Skeletal muscle satellite cell (primary cell): ENCODE data around the gene COPA. TPM values are rescaled to one million over a fixed set of nuclear protein-coding genes. Genes with fewer than 3 reads are reported as not detected.

Source experiments
- H3K27me3 ChIP-seq: 2 replicates; pipeline ENCODE4 v1.7.0; 2013; ENCODE audit warnings: low read length; ENCODE audit not compliant: control insufficient read depth, insufficient read depth
- H3K36me3 ChIP-seq: 2 replicates; pipeline ENCODE4 v1.7.0; 2013; ENCODE audit warnings: mild to moderate bottlenecking, control low read depth, low read length; ENCODE audit not compliant: insufficient read depth
- H3K4me1 ChIP-seq: 2 replicates; pipeline ENCODE4 v1.7.0; 2013; ENCODE audit warnings: low read length; ENCODE audit not compliant: control insufficient read depth, insufficient read depth
- H3K4me2 ChIP-seq: 2 replicates; pipeline ENCODE4 v1.7.0; 2013; ENCODE audit warnings: mild to moderate bottlenecking, low read length
- H3K4me3 ChIP-seq: 2 replicates; pipeline ENCODE4 v1.7.0; 2013; ENCODE audit warnings: low read length
- H3K9ac ChIP-seq: 2 replicates; pipeline ENCODE4 v1.7.0; 2013; ENCODE audit warnings: mild to moderate bottlenecking, low read depth, low read length, moderate library complexity
- H3K9me3 ChIP-seq: replicated peaks from 2 replicates; pipeline ENCODE4 v1.7.0; 2013; ENCODE audit warnings: mild to moderate bottlenecking, control low read depth, low read length
- small RNA-seq: library from RNA; depleted of rRNA; stranded (forward); fragments of <200 nt; gene quantifications from one replicate; pipeline ENCODE3, GENCODE V24; 2012

The COPA gene

DNA sequence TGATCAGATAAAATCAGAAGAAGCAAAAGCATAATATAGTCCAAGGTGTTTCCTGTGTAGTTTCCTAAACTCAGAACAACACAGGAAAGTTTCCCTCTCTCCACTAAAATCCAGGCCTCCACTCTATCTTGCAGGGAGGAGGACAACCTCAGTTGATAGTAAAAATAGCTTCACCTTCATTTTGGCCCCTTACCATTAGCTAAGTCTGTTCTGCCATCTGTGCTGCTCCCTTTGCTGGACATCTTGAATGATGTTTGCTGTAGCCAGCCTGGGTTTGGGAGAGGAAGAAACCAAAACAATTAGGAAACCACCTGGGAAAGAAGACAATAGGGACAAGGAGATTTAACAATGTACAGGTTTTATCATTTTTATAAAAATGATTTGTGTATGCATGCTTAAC, 99.3 kb downstream of the COPA start:
- Histone ChIP-seq H3K4me1 (peaks cover 22% of the 10 kb centered on the region), H3K4me2 (no peak overlapping the region), H3K9me3 (no peaks in the 10 kb centered on the region)

DNA sequence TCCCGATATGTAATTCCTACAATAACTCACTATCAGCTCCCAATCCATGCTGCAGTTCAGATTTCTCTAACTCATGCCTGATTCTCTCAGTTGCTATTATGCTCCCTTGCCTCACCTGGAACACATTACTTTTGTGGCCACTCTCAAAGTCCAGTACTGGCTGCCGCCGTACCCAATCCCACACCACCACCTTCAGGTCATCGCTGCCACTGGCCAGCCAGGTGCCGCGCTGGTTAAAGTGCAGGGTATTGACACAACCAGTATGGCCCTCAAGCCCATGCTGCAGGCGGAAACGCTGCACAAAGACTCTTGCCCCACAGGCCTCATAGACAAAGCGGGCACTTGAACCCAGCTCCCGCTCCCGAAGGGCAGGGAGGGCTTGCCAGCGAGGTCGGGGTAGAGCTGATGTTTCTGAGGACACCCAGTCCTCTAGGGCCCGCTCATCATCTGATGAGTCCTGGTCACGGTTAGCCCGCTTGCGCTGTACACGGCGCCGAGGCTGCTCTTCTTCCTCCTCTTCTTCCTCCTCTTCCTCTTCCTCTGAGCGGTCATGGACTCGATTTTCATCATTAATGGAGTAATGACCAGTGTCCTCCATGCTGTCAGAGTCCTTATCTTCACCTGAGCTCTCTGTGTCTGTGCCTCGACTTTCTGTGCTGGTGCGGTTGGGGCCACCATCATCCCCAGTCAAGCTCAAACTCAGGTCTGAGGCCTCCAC, 103.3 kb downstream of the COPA start:
- H3K4me1 ChIP-seq: peaks cover 6% of the 10 kb centered on the region
- H3K9ac ChIP-seq: no peak overlapping the region

More for the DNA sequence above, 99.3 kb downstream of the COPA start:
- no peaks in the 10 kb centered on the region for H3K27me3 ChIP-seq
- H3K36me3 ChIP-seq: peaks cover 35% of the 10 kb centered on the region
- no peak overlapping the region for H3K9ac ChIP-seq
- H3K4me3 ChIP-seq: no peak overlapping the region

More for the DNA sequence above, 103.3 kb downstream of the COPA start:
- no peak overlapping the region for H3K4me3 ChIP-seq
- H3K27me3 ChIP-seq: no peaks in the 10 kb centered on the region
- H3K9me3 ChIP-seq: no peaks in the 10 kb centered on the region
- H3K4me2 ChIP-seq: no peak overlapping the region
- H3K36me3 ChIP-seq: peaks cover 72% of the 10 kb centered on the region

Small RNA genes within 50 kb of the gene (small RNA-seq; reads per million reads assigned to genes)
- gene RF00019: not detected
- gene RNU4-42P: not detected
